Parathyroid adenoma (tissue), 2 donors: ENCODE measurements around the gene SMG7.

Experiments
- H2AFZ ChIP-seq: fragments of 300-600 bp; sonication (generic); one replicate; pipeline ENCODE4 v1.7.0; 2017; ENCODE audit warnings: antibody characterized with exemption, mild to moderate bottlenecking
- H3K27ac ChIP-seq: fragments of 300-600 bp; sonication (generic); one replicate; pipeline ENCODE4 v1.7.0; 2017
- H3K27me3 ChIP-seq: fragments of 300-600 bp; sonication (generic); one replicate; pipeline ENCODE4 v1.7.0; 2017; ENCODE audit warnings: low read length; ENCODE audit not compliant: control insufficient read depth, insufficient read depth
- H3K36me3 ChIP-seq: fragments of 300-600 bp; sonication (generic); one replicate; pipeline ENCODE4 v1.7.0; 2017; ENCODE audit warnings: low read length; ENCODE audit not compliant: control insufficient read depth, insufficient read depth
- H3K4me1 ChIP-seq: fragments of 300-600 bp; sonication (generic); one replicate; pipeline ENCODE4 v1.7.0; 2017; ENCODE audit warnings: control low read depth
- H3K4me2 ChIP-seq: fragments of 300-600 bp; sonication (generic); one replicate; pipeline ENCODE4 v1.7.0; 2017; ENCODE audit warnings: low read length
- H3K4me3 ChIP-seq: fragments of 300-600 bp; sonication (generic); one replicate; pipeline ENCODE4 v1.7.0; 2017; ENCODE audit warnings: low read depth, low read length
- H3K79me2 ChIP-seq: fragments of 300-600 bp; sonication (generic); one replicate; pipeline ENCODE4 v1.7.0; 2017; ENCODE audit warnings: control low read depth
- H3K9ac ChIP-seq: fragments of 300-600 bp; sonication (generic); one replicate; pipeline ENCODE4 v1.7.0; 2017; ENCODE audit warnings: mild to moderate bottlenecking
- H3K9me3 ChIP-seq: fragments of 300-600 bp; sonication (generic); one replicate; pipeline ENCODE4 v1.7.0; 2017; ENCODE audit warnings: low read length; ENCODE audit not compliant: control insufficient read depth
- CTCF ChIP-seq: fragments of 300-600 bp; sonication (generic); IDR thresholded peaks from one replicate; pipeline ENCODE4 v1.7.0; 2017; ENCODE audit warnings: antibody characterized with exemption, mild to moderate bottlenecking
- donor health status: primary hyperparathyroidism.

The SMG7 gene

GRCh38 chr1:183490932-183491331, 18.6 kb downstream of the SMG7 start:
- no peak overlapping the region for H3K9ac ChIP-seq
- TF ChIP-seq CTCF = no peak
- H2AFZ ChIP-seq = no peak overlapping the region
- H3K4me3 ChIP-seq = no peak overlapping the region
- H3K36me3 ChIP-seq = no peaks in the 10 kb centered on the region
- H3K27me3 ChIP-seq = no peaks in the 10 kb centered on the region
- H3K27ac ChIP-seq = no peak overlapping the region
- peaks cover 10% of the 10 kb centered on the region for H3K79me2 ChIP-seq
- H3K4me1 ChIP-seq = no peaks in the 10 kb centered on the region
- no peak overlapping the region for H3K4me2 ChIP-seq
- H3K9me3 ChIP-seq = no peaks in the 10 kb centered on the region

DNA sequence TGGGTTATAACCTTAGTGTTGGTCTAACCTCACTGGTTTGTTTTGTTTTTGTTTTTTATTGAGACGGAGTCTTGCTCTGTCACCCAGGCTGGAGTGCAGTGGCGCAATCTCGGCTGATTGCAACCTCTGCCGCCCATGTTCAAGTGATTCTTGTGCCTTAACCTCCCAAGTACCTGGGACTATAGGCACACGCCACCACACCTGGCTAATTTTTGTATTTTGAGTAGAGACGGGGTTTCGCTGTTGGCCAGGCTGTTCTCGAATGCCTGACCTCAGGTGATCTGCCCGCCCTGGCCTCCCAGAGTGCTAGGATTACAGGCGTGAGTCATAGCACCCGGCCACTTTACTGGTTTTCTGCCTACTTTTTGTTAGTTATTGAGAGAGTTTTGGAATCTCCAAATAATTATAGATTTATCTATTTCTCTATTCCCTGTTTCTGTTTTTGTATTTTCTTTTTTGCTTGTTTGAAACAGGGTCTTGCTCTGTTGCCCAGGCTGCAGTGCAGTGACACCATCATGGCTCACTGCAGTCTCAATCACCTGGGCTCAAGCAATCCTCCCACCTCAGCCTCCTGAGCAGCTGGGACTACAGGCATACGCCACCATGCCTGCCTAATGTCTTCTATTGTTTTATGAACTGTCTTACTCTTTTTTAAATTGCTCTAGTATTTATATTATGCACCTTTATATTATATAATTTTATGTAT, 21.4 kb downstream of the SMG7 start:
- Histone ChIP-seq H3K27ac (no peak overlapping the region), H3K36me3 (no peaks in the 10 kb centered on the region), H3K4me1 (no peaks in the 10 kb centered on the region), H3K79me2 (peaks cover 8% of the 10 kb centered on the region), H3K9me3 (no peaks in the 10 kb centered on the region), H3K27me3 (no peaks in the 10 kb centered on the region), H3K4me2 (no peak overlapping the region), H3K9ac (no peak overlapping the region), H3K4me3 (no peak overlapping the region), H2AFZ (no peak overlapping the region)
- TF ChIP-seq CTCF = no peak

DNA sequence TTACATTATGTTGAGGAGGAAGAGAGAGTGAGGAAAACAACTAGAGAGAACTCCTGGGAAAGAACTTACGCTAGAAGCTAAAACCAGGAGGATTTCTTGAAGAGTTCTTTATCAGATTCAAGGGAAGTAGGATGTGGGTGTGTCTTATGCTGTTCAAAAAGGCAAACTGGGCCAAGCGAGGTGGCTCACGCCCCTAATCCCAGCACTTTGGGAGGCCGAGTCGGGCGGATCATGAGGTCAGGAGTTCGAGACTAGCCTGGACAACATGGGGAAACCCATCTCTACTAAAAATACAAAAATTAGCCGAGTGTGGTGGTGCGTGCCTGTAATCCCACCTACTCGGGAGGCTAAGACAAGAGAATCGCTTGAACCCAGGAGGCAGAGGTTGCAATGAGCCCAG, 23.1 kb downstream of the SMG7 start:
- TF ChIP-seq CTCF = no peak
- Histone ChIP-seq H3K4me2 (no peak overlapping the region), H3K36me3 (no peaks in the 10 kb centered on the region), H3K9ac (no peak overlapping the region), H3K27me3 (no peaks in the 10 kb centered on the region), H3K4me3 (no peak overlapping the region), H3K79me2 (peaks cover 8% of the 10 kb centered on the region), H2AFZ (no peak overlapping the region), H3K9me3 (no peaks in the 10 kb centered on the region), H3K4me1 (no peaks in the 10 kb centered on the region), H3K27ac (no peak overlapping the region)

DNA sequence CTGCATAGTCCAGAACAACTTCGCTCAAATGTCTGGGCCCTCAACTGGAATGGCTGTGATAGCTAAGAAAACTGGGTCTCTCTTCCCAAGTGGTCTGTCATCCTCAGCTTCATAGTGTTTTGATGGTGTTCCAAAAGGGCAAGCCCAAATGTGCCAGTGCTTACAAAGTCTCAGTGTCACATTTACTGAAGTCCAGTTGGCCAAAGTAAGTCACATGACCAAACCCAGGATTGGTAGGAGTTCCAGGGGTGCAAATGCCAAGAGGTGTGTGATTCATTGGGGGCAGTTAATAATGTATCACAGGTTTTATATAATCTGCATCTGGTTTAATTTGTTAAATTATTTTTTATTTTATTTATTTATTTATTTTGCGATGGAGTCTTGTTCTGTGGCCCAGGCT, 24.9 kb downstream of the SMG7 start:
- H2AFZ ChIP-seq = no peak overlapping the region
- no peak overlapping the region for H3K4me2 ChIP-seq
- no peak for TF ChIP-seq CTCF
- no peaks in the 10 kb centered on the region for H3K9me3 ChIP-seq
- no peak overlapping the region for H3K9ac ChIP-seq
- peaks cover 8% of the 10 kb centered on the region for H3K79me2 ChIP-seq
- H3K4me1 ChIP-seq = no peaks in the 10 kb centered on the region
- no peak overlapping the region for H3K27ac ChIP-seq
- no peaks in the 10 kb centered on the region for H3K36me3 ChIP-seq
- H3K4me3 ChIP-seq = no peak overlapping the region
- H3K27me3 ChIP-seq = no peaks in the 10 kb centered on the region

DNA sequence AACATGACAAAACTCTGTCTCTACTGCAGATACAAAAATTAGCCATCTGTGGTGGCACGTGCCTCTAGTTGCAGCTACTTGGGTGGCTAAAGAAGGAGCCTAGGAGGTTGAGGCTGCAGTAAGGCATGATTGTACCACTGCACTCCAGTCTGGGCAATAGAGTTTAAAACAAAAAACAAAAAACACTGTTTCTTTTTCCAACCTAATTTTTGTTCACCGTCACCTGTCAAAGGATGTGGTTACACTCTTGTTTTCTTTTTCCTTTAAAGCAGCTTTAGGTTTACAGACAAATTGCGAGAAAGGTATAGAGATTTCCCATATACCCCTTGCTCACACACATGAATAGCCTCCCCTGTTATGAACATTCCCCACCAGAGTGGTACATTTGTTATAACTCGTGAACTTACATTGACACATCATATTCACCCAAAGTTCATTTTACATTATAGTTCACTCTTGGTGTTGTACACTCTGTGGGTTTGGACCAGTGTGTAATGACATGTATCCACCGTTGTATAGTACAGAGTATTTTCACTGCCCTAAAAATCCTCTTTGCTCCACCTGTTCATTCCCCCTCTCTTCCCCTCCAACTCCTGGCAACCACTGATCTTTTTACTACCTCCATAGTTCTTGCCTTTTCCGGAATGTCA, 26.2 kb downstream of the SMG7 start:
- no peak overlapping the region for H3K4me2 ChIP-seq

More for the DNA sequence above, 26.2 kb downstream of the SMG7 start:
- no peak overlapping the region for H3K4me3 ChIP-seq
- H3K36me3 ChIP-seq = no peaks in the 10 kb centered on the region
- H3K4me1 ChIP-seq = no peaks in the 10 kb centered on the region
- no peak overlapping the region for H2AFZ ChIP-seq
- no peak overlapping the region for H3K27ac ChIP-seq
- no peaks in the 10 kb centered on the region for H3K27me3 ChIP-seq
- peaks cover 8% of the 10 kb centered on the region for H3K79me2 ChIP-seq
- no peak for TF ChIP-seq CTCF
- H3K9ac ChIP-seq = no peak overlapping the region
- no peaks in the 10 kb centered on the region for H3K9me3 ChIP-seq
